ENCODE data around the gene TRIM13.

DNA sequence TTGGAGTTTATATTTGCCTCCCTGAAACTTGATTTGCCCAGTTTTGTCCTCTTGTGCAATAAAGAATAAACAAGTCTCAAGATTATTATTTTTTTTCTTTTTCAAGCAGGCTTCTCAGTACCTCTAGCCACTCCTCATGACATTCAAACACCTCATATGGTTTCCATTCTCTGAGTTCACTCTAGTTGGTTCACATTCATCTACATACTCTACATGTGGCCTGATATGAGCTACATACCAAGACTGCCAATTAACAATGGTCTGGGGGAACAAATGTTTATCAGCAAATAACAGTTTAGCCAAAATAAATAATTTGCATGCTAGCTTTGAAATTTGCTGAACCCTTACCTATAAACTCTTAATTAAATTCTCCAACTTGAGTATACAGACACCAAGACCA, 40.9 kb downstream of the TRIM13 start:
- no peak for TF ChIP-seq POLR2A (IDR thresholded peaks at IDR 0.05)
- TF ChIP-seq, protein P1, sequence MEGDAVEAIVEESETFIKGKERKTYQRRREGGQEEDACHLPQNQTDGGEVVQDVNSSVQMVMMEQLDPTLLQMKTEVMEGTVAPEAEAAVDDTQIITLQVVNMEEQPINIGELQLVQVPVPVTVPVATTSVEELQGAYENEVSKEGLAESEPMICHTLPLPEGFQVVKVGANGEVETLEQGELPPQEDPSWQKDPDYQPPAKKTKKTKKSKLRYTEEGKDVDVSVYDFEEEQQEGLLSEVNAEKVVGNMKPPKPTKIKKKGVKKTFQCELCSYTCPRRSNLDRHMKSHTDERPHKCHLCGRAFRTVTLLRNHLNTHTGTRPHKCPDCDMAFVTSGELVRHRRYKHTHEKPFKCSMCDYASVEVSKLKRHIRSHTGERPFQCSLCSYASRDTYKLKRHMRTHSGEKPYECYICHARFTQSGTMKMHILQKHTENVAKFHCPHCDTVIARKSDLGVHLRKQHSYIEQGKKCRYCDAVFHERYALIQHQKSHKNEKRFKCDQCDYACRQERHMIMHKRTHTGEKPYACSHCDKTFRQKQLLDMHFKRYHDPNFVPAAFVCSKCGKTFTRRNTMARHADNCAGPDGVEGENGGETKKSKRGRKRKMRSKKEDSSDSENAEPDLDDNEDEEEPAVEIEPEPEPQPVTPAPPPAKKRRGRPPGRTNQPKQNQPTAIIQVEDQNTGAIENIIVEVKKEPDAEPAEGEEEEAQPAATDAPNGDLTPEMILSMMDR (IDR thresholded peaks at IDR 0.05) = no peak

All from uterus (tissue), 2 donors.